NCI-H345 (cell line): ENCODE measurements around the gene CDK5RAP2.
"Not testable (repeated sequence)": the region's sequence is repeated elsewhere in the genome, so short reads cannot be mapped to it uniquely, and the experiment has no call there.

Experiments used
- DNase-seq: peaks from one replicate; lab custom pipeline; 2025; lab: John Stamatoyannopoulos, UW

The CDK5RAP2 gene

GRCh38 chr9:120587328-120587727 is 7.4 kb upstream of the CDK5RAP2 start:
- no peak for DNase-seq

- peak; percentile 52 for DNase-seq
Measured at GRCh38 chr9:120583958-120584369, 4.0 kb upstream of the CDK5RAP2 start.

- no peak for DNase-seq
Measured at GRCh38 chr9:120579139-120580050, 572 bp downstream of the CDK5RAP2 start.

GRCh38 chr9:120574473-120574872 is 5.5 kb downstream of the CDK5RAP2 start:
- DNase-seq, result no peak

GRCh38 chr9:120572472-120572871 is 7.5 kb downstream of the CDK5RAP2 start:
- DNase-seq, result no peak

GRCh38 chr9:120571443-120572257 is 8.3 kb downstream of the CDK5RAP2 start:
- DNase-seq, result no peak

GRCh38 chr9:120570296-120570695 is 9.7 kb downstream of the CDK5RAP2 start:
- no peak for DNase-seq

GRCh38 chr9:120569556-120569955 is 10.4 kb downstream of the CDK5RAP2 start:
- no peak for DNase-seq

GRCh38 chr9:120568816-120569215 is 11.2 kb downstream of the CDK5RAP2 start:
- DNase-seq, result no peak

GRCh38 chr9:120567874-120568273 is 12.1 kb downstream of the CDK5RAP2 start:
- no peak for DNase-seq

- no peak for DNase-seq
Measured at GRCh38 chr9:120567081-120567480, 12.9 kb downstream of the CDK5RAP2 start.

GRCh38 chr9:120564589-120564988 is 15.4 kb downstream of the CDK5RAP2 start:
- no peak for DNase-seq

- no peak for DNase-seq
Measured at GRCh38 chr9:120562861-120563443, 17.0 kb downstream of the CDK5RAP2 start.

GRCh38 chr9:120561709-120562108 is 18.3 kb downstream of the CDK5RAP2 start:
- DNase-seq, result no peak

GRCh38 chr9:120559546-120559945 is 20.4 kb downstream of the CDK5RAP2 start:
- no peak for DNase-seq

- DNase-seq, result no peak
Measured at GRCh38 chr9:120558454-120558853, 21.5 kb downstream of the CDK5RAP2 start.

- no peak for DNase-seq
Measured at GRCh38 chr9:120557205-120557604, 22.8 kb downstream of the CDK5RAP2 start.

GRCh38 chr9:120556775-120557174 is 23.2 kb downstream of the CDK5RAP2 start:
- no peak for DNase-seq

- DNase-seq, result no peak
Measured at GRCh38 chr9:120555839-120556238, 24.1 kb downstream of the CDK5RAP2 start.

- not testable (repeated sequence) for DNase-seq
Measured at GRCh38 chr9:120552210-120552704, 27.7 kb downstream of the CDK5RAP2 start.

GRCh38 chr9:120545701-120546550 is 34.0 kb downstream of the CDK5RAP2 start:
- no peak for DNase-seq
